GM21825 (cell line): Measurements from ENCODE around the gene MC4R.
"Not testable (repeated sequence)": the region's sequence is repeated elsewhere in the genome, so short reads cannot be mapped to it uniquely, and the experiment has no call there.

Source experiments
- ATAC-seq: cut with Tn5 transposase; IDR thresholded peaks from one replicate; pipeline ENCODE4 v1.9.1; 2021; ENCODE audit warnings: mild to moderate bottlenecking, moderate library complexity; ENCODE audit not compliant: unreplicated experiment

The MC4R gene

DNA sequence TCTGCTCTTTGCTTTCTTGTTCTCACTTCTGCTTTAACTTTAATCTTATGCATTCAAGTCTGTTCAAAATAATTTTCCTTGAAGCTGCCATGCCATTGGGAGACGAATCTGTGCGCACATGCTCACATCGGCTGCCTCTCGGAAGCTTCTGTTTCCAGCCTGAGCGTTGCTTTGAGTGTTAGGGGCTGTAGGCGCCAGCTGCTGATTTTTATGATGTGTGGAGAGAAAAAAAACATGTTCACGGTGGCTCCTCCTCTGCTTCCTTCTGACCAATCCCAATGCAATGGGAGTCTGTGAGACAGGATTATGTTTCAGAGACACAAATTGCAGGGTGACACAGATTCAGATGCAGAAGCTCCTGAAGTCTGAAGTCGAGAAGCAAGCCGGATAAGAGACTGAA is at the start of gene MC4R:
TSS of gene MC4R (minus strand) at position 180 of the 400 bp plus-strand sequence. CDS start 426 bp downstream, outside the sequence.
- ATAC-seq = no peak

DNA sequence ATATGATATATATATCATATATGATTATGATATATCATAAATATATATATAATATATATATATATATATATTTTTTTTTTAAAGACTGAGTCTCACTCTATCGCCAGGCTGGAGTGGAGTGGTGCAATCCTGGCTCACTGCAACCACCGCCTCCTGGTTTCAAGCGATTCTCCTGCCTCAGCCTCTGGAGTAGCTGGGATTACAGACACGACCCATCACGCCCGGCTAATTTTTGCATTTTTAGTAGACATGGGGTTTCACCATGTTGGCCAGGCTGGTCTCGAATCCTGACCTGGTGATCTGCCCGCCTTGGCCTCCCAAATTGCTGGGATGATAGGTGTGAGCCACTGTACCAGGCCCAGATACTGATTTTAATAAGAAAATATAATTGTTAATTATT is 49.7 kb upstream of the MC4R start:
- ATAC-seq = not testable (repeated sequence)

DNA sequence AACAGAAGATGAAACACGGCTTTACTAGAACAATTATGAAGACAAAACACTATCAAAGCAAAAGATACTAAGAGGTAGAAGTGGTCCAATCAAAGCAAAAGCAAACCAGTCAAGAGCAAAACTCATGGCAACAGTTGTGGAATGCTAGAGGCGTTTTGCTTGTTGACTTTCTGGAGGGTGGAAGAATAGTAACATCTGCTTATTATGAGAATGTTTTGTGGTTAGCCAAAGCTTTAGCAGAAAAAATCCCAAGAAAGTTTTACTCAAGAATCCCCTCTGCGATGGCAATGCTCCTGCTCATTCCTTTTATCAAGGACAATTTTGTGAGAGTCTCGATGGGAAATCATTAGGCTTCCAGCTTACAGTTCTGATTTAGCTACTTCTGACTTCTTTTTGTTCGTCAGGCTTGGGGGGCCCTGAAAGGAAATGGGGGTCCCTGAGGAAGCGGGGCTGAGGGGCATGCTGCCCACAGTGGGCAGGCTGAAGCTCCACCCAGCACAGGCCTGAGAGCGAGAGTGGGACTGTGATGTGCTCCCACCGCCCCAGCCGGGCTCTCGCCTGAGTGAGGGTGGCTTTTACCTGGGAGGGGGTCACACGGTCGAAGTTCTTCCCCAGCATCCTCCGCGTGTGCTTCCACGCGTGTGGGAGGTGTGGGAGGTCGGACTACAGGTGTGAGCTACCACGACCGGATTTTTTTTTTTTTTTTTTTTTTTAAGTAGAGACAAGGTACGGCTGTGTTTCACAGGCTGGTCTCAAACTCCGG is 49.0 kb upstream of the MC4R start:
- no peak for ATAC-seq

DNA sequence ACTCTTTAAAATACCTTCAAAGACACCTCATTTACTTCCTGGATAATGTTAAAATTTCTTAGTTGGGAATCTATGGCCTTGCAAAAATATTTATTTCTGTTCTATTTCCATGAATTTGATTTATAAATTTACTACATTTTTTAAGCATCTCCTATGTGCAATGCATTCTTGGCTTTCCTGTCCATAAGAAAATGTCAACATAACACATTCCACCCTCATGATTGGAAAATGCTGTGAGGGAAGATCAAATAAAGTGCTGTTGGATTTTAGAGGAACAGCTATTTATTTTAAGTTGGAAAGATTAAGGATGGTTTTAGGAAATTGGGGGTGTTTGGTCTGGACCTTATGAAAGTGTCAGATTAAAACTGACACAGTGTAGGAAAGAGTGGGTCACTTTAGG is 45.4 kb upstream of the MC4R start:
- no peak for ATAC-seq

DNA sequence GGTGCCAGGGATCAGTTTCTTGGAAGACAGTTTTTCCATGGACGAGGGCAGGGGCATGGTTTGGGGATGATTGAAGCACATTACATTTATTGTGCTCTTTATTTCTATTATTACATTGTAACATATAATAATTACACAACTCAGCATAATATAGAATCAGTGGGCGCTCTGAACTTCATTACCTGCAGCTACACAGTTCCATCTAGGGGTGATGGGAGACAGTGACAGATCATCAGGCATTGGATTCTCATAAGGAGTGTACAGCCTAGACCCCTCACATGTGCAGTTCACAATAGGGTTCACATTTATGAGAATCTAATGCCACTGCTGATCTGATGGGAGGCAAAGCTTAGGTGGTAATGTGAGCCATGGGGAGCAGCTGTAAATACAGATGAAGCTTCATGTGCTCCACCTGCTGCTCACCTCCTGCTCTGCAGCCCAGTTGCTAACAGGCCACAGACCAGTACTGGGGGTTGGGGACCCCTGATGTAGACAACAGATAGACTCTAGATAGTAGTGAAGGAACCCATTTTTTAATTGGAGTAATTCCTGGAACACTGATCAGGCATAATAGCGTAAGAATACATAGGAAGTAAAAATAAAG is 41.5 kb upstream of the MC4R start:
- ATAC-seq = no peak

DNA sequence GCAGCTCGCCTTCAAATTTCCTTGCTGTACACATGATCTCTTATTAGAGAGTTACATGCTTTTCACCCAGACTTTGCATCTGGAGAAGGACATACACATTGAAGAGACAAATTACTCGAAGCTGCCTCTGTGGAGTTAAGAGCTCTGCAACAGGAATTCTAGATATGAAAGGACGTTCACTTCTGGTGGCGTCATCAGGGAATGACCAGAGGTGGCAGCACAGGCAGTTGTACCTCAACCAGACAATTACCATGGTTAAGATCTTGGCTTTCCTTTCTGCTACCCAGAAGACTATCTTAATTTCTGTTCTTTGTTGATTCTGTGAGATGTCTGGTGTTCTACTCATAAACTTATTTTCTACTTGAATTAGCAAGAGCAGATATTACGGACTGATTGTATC is 39.1 kb upstream of the MC4R start:
- ATAC-seq = no peak

DNA sequence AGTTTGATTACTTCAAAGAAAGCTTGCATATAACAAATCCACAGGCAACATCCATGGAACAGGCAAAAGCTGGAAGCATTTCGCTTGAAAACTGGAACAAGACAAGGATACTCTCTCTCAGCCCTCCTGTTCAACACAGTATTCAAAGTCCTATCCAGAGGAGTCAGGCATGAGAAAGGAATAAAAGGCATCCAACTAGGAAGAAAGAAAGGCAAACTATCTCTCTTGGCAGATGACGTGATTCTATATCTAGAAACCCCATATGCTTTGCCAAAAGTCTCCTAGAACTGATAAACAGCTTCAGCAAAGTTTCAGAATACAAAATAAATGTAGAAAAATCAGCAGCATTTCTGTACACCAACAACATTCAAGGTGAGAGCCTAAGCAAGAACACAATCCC is 34.1 kb upstream of the MC4R start:
- ATAC-seq = no peak

DNA sequence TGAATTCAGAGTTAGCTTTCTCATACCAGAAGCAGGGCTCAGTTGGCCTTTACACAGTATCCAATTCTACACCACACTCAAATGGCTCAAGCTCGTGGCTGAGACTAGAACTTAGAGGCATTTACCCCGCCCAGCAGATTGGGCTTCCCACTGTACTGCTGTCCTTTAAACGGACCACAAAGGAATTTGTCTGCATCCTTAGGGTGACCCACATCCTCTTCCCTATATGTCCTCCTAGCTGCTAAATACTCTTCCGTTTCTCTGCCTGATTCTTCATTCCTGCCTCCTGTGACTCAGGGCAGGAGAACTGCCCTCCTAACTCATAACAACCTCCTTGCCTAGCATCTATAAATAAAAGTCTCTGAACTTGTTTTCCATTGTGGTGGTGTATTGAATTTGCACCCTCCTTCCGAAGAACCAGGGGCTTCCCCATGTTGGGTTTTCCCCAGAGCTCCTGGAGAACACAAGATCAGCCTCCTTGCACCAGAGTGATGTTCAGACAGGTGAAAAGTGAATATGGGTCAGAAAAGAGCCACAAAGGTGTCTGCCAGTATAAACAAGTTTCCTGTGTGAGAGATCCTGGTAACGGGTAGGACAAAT is 32.0 kb upstream of the MC4R start:
- no peak for ATAC-seq

DNA sequence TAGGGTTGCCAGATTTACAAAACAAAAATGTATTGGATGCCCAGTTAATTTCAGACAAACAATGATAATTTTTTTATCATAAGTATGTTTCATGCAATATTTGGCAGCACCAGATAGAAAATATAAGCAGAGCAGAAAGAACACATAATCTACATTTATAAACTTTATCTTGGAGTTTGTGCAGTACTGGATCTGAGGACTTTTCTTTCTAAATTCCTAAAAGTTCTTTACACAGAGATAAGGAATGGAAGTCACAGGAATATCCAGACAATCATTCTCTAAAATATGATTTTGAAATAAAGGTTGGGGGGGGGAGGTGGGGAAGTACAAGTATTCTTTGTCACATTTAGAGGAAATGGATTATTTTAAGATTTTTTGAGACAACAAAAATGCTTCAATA is 28.8 kb upstream of the MC4R start:
- no peak for ATAC-seq

DNA sequence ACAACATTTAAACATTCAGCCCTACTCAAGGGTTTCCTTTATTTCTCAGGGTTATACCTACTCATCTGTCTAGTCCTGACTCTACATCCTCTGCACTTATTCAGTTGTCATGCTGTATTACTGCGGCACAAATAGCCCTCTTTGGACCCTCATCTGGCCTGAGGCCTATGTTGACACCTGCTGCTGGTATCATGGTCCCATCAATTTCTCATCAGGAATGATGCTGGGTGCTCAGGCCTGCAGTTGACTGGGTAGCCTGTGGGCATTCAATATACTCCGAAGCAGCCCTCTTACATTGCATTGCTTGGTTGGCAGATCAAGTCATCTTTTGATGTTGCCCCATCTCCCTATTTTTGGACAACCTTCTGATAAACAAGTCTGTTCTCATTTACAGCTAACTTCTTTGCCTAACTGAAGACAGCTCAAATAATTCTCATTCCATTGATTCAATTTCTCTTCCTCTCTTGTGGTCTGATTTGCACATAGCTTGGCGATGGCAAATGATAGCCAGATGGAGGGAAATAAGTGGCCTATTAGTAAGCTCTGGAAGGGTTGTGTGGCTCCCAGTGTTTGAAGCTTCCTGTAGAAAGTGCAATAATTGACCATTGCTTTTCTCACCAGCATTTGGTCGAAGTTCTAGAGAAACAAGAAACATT is 19.1 kb upstream of the MC4R start:
- ATAC-seq = no peak

DNA sequence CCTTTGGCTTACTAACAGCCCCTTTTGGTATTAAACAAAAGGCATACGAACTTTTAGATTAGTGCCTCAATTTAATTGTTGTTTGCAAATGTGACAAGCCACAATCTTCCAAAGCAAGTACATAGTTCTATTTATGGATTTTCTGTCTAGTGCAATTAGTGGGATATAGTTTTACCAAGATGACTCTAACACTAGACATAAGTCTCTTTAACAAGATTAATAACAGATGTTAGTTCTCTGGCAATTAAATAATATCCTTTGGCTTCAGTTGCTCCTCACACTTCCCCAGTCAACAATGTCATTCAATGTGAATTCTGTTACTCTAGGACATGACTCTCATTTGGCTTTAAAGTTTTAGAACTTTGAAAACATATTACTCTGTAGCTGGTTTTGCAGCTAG is 16.7 kb upstream of the MC4R start:
- no peak for ATAC-seq

DNA sequence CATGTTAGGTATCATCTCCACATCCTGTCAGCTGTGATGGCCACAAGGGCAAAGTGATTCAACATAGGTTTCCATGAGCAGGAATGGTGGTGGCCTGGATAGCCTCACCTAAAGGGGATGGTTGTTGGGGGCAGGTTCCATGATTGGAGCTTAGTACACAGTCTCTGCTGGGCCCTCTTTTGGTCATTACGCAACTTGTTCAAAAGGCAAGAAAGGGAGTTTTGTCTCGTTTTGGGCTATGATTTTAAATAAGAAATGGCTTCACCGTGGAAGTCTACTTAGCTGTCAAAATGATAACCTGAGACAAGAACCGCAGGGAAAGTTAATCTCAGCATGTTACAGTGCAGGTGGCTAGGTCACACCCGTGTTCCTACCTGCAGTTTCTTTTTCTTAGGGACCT is 13.1 kb upstream of the MC4R start:
- ATAC-seq = no peak

DNA sequence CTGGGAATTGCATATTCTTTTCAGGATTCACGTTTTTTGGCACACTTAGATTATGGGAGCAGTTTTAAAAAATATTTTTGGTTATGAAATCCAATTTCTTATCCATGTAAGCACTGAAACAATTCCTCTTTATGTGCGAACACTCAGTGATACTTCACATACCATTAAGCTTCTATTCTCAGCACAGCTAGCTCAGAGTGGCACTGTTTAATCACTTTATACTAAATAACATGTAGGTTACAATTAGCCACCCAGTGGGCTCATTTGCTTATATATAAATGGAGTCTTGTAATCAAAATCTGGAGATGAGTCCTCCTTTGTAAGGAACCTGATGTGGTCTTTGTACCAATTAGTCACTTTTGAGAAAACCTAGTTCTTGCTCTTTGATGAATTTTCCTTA is 11.3 kb upstream of the MC4R start:
- no peak for ATAC-seq

DNA sequence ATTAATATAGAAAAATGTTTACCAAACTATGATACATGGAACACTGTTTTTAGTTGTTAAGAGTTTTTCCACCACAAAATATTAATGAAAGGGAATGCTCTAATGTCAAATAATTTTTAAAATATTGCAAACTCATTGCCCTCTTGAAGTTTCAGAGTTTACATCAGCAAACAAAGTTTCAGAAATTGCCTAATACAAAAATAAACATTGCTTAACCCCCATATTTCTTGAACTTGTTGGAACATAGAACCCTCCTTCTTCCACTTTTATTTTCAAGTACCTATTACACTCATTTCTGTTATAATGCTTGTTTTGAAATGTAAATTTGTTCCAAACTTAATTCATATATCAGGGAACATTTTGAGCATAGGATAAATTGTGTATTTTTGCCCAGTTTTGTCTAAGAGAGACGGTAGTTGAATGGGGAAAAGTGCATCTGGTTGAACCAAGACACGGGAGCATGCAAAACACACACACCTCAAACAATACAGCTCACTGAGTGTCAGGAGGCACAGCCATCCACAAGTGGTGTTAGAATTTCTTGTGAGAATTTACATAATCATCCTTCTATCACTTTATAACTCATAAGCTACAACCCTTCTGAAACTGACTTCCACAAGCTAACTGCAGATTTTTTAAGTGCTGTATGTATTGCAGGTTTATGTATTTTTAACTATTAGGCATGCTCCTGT is 5.3 kb upstream of the MC4R start:
- ATAC-seq = no peak

DNA sequence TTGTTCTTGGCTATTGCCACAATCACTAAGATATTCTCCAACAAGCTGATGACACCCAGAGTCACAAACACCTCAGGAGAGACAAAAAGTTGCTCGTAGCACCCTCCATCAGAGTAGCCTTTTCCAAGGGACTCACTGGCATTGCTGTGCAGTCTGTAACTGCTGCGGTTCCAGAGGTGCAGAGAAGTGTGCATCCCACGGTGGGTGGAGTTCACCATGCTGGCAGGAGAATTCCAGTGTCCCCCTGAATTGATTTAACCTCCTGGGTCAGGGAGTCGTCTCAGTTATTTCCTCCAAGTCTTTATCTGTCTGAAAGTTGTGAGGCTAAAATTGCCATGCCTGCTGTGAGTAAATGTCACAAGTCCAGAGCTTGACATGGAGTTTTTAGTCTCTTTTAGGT is 443 bp downstream of the MC4R start:
- ATAC-seq = no peak

DNA sequence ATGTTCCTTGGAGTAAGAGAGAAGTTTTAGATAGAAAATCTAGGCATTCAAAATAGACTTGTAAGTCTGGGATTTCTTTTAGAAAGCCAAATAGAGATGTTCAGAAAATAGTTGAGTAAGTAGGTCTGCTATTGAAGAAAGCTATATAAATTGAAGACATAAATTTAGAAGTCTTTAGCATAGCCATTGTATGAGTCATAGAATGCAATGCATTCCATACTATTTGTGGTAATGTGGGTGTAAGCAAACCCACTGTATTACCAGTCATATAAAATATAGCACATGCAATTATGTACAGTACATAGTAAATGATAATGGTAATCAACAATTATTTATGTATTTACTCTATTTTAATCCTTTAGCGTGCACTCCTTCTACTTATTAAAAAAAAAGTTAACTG is 14.1 kb downstream of the MC4R start:
- ATAC-seq = no peak

DNA sequence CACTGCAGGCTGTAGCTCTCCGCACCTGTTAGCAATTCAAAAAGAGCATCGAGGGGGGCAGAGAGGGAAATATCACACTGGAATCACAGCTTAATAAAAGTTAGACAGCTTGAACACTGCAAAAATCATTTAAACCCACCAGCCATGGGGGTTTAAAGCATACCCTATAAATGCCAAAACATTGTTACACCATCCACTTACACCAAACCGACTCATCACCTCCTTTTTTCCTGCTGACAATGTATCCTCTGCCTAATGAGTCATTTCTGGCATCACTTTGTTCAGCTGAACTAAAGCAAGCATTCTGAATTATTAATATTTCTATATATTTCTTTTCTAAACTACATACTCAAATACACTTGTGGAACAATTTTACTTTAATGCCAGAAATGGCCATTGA is 21.6 kb downstream of the MC4R start:
- no peak for ATAC-seq

DNA sequence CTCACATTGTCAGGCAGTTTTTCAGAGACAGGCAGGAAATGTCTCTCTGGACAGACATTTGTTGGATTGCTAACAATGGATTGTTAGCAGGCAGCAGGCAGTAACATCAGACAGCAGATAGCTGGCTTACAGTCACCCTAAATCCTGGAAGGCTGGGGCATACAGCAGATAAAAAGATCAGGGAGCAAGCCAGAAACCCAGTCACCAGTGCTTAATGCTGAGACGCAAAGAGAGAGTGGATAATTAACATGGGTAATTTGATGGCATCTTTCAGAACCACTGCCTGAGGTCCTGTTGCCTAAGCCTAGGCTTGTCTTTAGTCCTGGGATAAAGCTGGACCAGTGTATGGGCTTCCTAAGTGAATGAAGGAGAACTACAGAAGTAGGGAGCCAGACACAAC is 22.4 kb downstream of the MC4R start:
- no peak for ATAC-seq

DNA sequence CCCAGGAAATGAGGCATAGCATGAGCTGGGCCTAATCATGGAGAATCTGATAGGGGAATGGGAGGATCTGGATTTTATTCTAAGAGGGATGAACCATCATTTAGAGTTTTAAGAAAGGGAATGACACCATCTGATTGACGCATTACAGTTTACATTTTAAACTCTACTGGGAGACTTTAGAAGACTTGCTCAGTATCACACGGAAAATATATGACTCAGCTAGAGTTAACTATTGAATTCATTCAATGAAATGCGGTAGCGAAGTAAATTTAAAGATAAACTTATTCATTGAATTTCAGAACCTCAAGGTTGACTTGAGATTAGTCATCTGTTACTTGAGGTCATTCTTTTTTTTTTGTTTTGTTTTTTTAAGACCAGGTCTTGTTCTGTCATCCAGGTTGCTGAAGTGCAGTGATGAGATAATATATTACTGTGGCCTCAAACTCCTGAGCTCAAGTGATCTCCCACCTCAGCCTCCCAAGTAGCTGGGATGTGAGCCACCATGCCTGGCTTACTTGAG is 25.0 kb downstream of the MC4R start:
- ATAC-seq = no peak

DNA sequence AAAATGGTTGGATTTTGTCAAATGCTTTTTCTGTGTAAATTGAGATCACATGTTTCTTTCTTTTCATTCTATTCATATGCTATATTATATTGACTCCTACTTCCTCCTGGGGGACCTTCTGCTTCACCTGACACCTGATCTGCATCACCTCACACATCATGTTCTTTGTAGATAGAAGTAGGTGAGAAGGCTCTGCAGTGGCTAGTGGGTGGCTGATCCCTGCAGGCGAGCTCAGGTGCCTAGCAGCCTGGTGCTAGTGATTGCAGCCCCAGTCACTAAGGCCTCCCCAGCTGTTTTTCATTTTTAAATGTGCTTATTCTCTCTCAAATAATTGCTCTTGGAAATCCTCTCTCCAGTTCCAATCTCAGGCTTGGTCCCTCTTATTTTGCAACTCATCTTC is 33.6 kb downstream of the MC4R start:
- no peak for ATAC-seq

DNA sequence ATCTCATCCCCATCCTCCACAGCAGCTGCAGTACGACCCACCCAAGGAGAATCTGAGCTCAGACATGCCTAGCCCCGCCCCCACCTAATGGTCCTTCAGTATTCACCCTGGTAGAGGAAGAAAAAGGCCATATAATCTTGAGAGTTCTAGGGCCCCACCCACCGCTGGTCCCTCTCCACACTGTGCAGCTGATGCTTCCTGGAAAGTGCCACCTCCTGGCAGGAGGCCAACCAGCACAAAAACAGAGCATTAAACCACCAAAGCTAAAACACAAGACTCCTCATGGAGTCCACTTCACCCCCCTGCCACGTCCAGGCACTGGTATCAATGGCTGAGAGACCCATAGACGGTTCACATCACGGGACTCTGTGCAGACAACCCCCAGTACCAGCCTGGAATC is 40.7 kb downstream of the MC4R start:
- no peak for ATAC-seq
